Lower lobe of right lung (tissue), 2 donors: ENCODE measurements around the gene C14orf93. TPM values are rescaled to one million over a fixed set of nuclear protein-coding genes. Genes with fewer than 3 reads are reported as not detected.
"Not testable (repeated sequence)": the region's sequence is repeated elsewhere in the genome, so short reads cannot be mapped to it uniquely, and the experiment has no call there.

Experiments
- ATAC-seq, 2 donors: fragments of 200-7000 bp; cut with Tn5 transposase; one replicate each; pipeline ENCODE4 v1.9.1; 2020 to 2022; ENCODE audit warnings: mild to moderate bottlenecking in 2 of 2, moderate library complexity in 2 of 2
- DNase-seq: peaks from one replicate; pipeline ENCODE4 v3.0.0-alpha.2; 2020
- H3K27ac ChIP-seq: fragments of 200-600 bp; one replicate; pipeline ENCODE4 v1.8.0; 2022
- H3K27me3 ChIP-seq: fragments of 200-600 bp; one replicate; pipeline ENCODE4 v1.8.0; 2022; ENCODE audit warnings: low read depth
- H3K36me3 ChIP-seq: fragments of 200-600 bp; one replicate; pipeline ENCODE4 v1.8.0; 2022; ENCODE audit warnings: mild to moderate bottlenecking
- H3K4me1 ChIP-seq: fragments of 200-600 bp; one replicate; pipeline ENCODE4 v1.8.0; 2022
- H3K4me3 ChIP-seq: fragments of 200-600 bp; one replicate; pipeline ENCODE4 v1.8.0; 2022; ENCODE audit warnings: mild to moderate bottlenecking
- H3K9me3 ChIP-seq: fragments of 200-600 bp; one replicate; pipeline ENCODE4 v1.8.0; 2022
- CTCF ChIP-seq: fragments of 200-600 bp; IDR thresholded peaks from one replicate; pipeline ENCODE4 v1.8.0; 2022; ENCODE audit warnings: antibody characterized with exemption, mild to moderate bottlenecking
- intact Hi-C: fragments of 100-400 bp; cut with DNase I; formaldehyde crosslinking; loops from one replicate; pipeline ENCODE4 v1.11.0; 2022
- total RNA-seq: library from RNA; stranded (reverse); fragmentation: NEBNext Ultra II Directional; extraction: Animal tissue kit (Norgen Biotek cat#: 25700); gene quantifications from one replicate; pipeline ENCODE4 v1.2.1, GENCODE V29; 2021
- donor health status: DM: no; HTN: yes; CAD: no; lungs with severe emphysema.

The C14orf93 gene
- total RNA-seq, 1 donor from 2014 or later, result 9.8 TPM

- ATAC-seq (peak; percentile 39 to 44), DNase-seq (no peak)
- intact Hi-C loops, result no loop called here
- peaks cover 19% of the 10 kb centered on the region for H3K4me1 ChIP-seq
- H3K4me3 ChIP-seq, result no peak overlapping the region
- peaks cover 34% of the 10 kb centered on the region for H3K36me3 ChIP-seq
- TF ChIP-seq CTCF, result peak; percentile 73
- H3K27ac ChIP-seq, result no peak overlapping the region
- H3K27me3 ChIP-seq, result no peaks in the 10 kb centered on the region
- H3K9me3 ChIP-seq, result no peaks in the 10 kb centered on the region
Measured at GRCh38 chr14:22973217-22974032, 36.5 kb downstream of the C14orf93 start.

DNA sequence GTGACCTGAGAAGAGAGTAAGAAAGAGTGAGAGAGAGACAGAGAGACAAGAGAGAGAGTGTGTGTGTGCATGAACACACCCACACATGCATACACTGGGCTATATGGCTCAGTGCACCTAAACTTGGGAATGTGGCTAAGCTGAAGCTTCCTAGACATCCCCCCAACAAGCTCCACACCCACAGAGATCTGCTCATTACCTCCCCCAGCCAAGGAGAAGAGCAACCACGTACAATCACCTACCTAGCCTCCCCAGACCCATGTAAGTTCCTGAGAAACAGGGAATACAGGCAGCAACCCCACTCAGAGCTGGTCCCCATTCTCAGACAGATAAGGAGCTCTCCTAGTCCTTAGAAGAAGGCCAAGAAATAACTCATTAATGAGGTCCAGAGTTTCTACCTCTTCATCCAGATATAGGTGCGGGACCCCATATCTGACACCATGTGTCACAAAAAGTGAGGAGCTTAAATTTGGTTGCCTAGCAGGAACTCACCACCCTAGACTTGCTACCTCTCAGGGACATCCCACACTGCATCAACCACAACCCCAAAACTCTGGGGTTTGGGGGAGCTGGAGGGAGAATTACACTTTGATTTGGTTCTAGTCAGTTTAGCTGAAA, 37.5 kb downstream of the C14orf93 start:
- intact Hi-C loops, result no loop called here
- Histone ChIP-seq H3K9me3 (no peaks in the 10 kb centered on the region), H3K36me3 (peaks cover 34% of the 10 kb centered on the region), H3K27me3 (no peaks in the 10 kb centered on the region), H3K27ac (no peak overlapping the region), H3K4me3 (no peak overlapping the region), H3K4me1 (peaks cover 13% of the 10 kb centered on the region)
- no peak for ATAC-seq
- TF ChIP-seq CTCF, result no peak
- no peak for DNase-seq

- no peak overlapping the region for H3K27ac ChIP-seq
- TF ChIP-seq CTCF, result no peak
- intact Hi-C loops, result no loop called here
Measured at GRCh38 chr14:22971152-22971551, 38.8 kb downstream of the C14orf93 start.

GRCh38 chr14:22966783-22967269, 43.1 kb downstream of the C14orf93 start:
- H3K4me1 ChIP-seq, result no peaks in the 10 kb centered on the region
- H3K27me3 ChIP-seq, result no peaks in the 10 kb centered on the region
- no peak overlapping the region for H3K4me3 ChIP-seq
- no peak for DNase-seq
- TF ChIP-seq CTCF, result no peak
- peaks cover 6% of the 10 kb centered on the region for H3K36me3 ChIP-seq
- no peak overlapping the region for H3K27ac ChIP-seq
- intact Hi-C loops, result no loop called here
- no peaks in the 10 kb centered on the region for H3K9me3 ChIP-seq
- no peak for ATAC-seq

More at GRCh38 chr14:22971152-22971551, 38.8 kb downstream of the C14orf93 start:
- no peak for DNase-seq
- no peaks in the 10 kb centered on the region for H3K27me3 ChIP-seq
- peaks cover 34% of the 10 kb centered on the region for H3K36me3 ChIP-seq
- H3K4me1 ChIP-seq, result peaks cover under 1% of the 10 kb centered on the region
- no peaks in the 10 kb centered on the region for H3K9me3 ChIP-seq
- no peak for ATAC-seq
- H3K4me3 ChIP-seq, result no peak overlapping the region

- intact Hi-C loops, ATAC-seq, H3K9me3 ChIP-seq, H3K27ac ChIP-seq, H3K4me1 ChIP-seq, DNase-seq, H3K27me3 ChIP-seq, H3K36me3 ChIP-seq, H3K4me3 ChIP-seq: not testable (repeated sequence)
Measured at GRCh38 chr14:22965916-22966782, 43.8 kb downstream of the C14orf93 start.
